Measurements from ENCODE around the gene GPX8.

DNA sequence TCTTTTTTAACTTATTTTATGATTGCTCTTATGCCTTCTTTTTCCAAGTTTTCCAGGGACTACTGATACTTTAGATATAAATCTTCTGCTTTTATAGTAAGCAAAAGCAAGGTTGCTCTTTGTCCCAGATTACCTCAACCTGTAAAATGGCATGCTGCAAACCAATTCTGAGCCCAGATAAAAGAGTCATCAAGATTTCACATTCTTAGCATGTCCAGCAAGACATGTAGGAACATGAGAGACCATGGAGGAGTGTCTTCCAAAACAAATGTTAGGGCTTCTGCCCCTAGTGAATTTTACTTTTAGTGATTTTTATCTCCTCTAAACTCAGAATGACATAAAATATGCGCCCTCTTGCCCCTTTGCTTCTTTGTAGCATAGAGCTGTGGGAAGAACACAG is 20.0 kb downstream of the GPX8 start:
- TF ChIP-seq, protein P1, sequence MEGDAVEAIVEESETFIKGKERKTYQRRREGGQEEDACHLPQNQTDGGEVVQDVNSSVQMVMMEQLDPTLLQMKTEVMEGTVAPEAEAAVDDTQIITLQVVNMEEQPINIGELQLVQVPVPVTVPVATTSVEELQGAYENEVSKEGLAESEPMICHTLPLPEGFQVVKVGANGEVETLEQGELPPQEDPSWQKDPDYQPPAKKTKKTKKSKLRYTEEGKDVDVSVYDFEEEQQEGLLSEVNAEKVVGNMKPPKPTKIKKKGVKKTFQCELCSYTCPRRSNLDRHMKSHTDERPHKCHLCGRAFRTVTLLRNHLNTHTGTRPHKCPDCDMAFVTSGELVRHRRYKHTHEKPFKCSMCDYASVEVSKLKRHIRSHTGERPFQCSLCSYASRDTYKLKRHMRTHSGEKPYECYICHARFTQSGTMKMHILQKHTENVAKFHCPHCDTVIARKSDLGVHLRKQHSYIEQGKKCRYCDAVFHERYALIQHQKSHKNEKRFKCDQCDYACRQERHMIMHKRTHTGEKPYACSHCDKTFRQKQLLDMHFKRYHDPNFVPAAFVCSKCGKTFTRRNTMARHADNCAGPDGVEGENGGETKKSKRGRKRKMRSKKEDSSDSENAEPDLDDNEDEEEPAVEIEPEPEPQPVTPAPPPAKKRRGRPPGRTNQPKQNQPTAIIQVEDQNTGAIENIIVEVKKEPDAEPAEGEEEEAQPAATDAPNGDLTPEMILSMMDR (IDR thresholded peaks at IDR 0.05), result no peak
- TF ChIP-seq, protein P2, sequence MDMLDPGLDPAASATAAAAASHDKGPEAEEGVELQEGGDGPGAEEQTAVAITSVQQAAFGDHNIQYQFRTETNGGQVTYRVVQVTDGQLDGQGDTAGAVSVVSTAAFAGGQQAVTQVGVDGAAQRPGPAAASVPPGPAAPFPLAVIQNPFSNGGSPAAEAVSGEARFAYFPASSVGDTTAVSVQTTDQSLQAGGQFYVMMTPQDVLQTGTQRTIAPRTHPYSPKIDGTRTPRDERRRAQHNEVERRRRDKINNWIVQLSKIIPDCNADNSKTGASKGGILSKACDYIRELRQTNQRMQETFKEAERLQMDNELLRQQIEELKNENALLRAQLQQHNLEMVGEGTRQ (IDR thresholded peaks at IDR 0.05; ENCODE audit: borderline replicate concordance, low read depth, low read length), result no peak
- no peak for TF ChIP-seq RFX5 (IDR thresholded peaks at IDR 0.05; ENCODE audit: low read length)
- TF ChIP-seq YY1 (IDR thresholded peaks at IDR 0.05; ENCODE audit: low read depth), result no peak
- no peak for TF ChIP-seq SMC3 (IDR thresholded peaks at IDR 0.05; ENCODE audit: low read depth, low read length)
- TF ChIP-seq, protein P3, sequence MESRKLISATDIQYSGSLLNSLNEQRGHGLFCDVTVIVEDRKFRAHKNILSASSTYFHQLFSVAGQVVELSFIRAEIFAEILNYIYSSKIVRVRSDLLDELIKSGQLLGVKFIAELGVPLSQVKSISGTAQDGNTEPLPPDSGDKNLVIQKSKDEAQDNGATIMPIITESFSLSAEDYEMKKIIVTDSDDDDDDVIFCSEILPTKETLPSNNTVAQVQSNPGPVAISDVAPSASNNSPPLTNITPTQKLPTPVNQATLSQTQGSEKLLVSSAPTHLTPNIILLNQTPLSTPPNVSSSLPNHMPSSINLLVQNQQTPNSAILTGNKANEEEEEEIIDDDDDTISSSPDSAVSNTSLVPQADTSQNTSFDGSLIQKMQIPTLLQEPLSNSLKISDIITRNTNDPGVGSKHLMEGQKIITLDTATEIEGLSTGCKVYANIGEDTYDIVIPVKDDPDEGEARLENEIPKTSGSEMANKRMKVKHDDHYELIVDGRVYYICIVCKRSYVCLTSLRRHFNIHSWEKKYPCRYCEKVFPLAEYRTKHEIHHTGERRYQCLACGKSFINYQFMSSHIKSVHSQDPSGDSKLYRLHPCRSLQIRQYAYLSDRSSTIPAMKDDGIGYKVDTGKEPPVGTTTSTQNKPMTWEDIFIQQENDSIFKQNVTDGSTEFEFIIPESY (IDR thresholded peaks at IDR 0.05; ENCODE audit: borderline replicate concordance, low read depth), result no peak
- no peak for TF ChIP-seq CHD2 (IDR thresholded peaks at IDR 0.05; ENCODE audit: low read length, partially characterized antibody)
- TF ChIP-seq RAD21 (IDR thresholded peaks at IDR 0.05; ENCODE audit: low read length), result no peak
- TF ChIP-seq, protein P4, sequence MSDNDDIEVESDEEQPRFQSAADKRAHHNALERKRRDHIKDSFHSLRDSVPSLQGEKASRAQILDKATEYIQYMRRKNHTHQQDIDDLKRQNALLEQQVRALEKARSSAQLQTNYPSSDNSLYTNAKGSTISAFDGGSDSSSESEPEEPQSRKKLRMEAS (IDR thresholded peaks at IDR 0.05; ENCODE audit: low read depth), result no peak
- no peak for TF ChIP-seq TAF1 (IDR thresholded peaks at IDR 0.05; ENCODE audit: borderline replicate concordance, low read depth, low read length)
- TF ChIP-seq JUND (IDR thresholded peaks at IDR 0.05), result no peak

Data from SK-N-SH (cell line).